ENCODE data around the gene RBM43.
"Not testable (repeated sequence)": the region's sequence is repeated elsewhere in the genome, so short reads cannot be mapped to it uniquely, and the experiment has no call there.

RBM43 gene

DNA sequence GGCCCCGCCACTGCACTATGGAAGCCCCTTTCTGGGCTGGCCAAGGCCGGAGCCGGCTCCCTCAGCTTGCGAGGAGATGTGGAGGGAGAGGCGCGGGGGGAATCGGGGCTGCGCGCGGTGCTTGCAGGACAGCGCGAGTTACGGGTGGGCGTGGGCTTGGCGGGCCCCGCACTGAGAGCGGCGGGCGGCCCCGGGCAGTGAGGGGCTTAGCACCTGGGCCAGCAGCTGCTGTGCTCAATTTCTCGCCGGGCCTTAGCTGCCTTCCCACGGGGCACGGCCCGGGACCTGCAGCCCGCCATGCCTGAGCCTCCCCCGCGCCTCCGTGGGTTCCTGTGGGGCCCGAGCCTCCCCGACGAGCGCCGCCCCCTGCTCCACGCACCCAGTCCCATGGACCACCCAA lies 34.3 kb upstream of the RBM43 start:
- DNase-seq; H3K4me3 ChIP-seq (ENCODE audit: low read depth, low read length): not testable (repeated sequence)
- WGBS (ENCODE audit: extremely low coverage, insufficient coverage, insufficient read length): no CpG with 5 or more reads among the region's 35 CpGs

DNA sequence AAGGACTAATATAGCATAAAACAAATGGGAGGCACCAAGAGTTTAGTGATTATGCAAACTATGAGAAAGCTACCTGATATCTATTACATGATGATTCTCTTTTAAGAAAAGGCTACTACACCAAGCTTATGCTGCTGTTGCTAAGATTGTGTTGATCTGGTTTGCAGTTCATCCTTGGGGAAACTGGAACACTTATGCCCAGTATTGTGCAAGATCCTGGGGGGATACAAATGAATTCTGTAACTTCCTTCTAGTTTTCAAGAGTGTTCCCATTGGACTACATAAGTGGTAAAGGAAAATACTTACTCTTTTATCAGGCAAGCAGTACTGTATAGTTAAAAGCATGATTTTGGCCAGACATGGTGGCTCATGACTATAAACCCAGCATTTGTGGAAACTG lies 30.9 kb upstream of the RBM43 start:
- Histone ChIP-seq H2BK120ac (ENCODE audit: insufficient read depth, low read length, poor library complexity) (no peak overlapping the region), H3K9me3 (ENCODE audit: insufficient read depth, low read depth, low read length) (no peaks in the 10 kb centered on the region), H3K79me2 (ENCODE audit: control insufficient read depth, insufficient read depth, low read length, poor library complexity) (peaks cover 4% of the 10 kb centered on the region), H3K9ac (ENCODE audit: low read length) (no peak overlapping the region), H3K27me3 (ENCODE audit: insufficient read depth, low read length) (no peaks in the 10 kb centered on the region), H2BK12ac (ENCODE audit: low read length) (no peak overlapping the region), H3K79me1 (ENCODE audit: low read length) (peaks cover 5% of the 10 kb centered on the region), H4K8ac (ENCODE audit: low read depth, low read length) (no peak overlapping the region), H3K23ac (ENCODE audit: low read length) (no peak overlapping the region), H4K12ac (ENCODE audit: low read depth, low read length) (no peak overlapping the region), H3K36me3 (ENCODE audit: control insufficient read depth in 1 of 2, insufficient read depth in 2 of 2, low read length in 2 of 2) (no peaks in the 10 kb centered on the region), H2AFZ (ENCODE audit: insufficient read depth, low read length, poor library complexity) (no peak overlapping the region), H2AK5ac (ENCODE audit: low read length) (no peak overlapping the region), H3K4ac (ENCODE audit: low read depth, low read length) (no peak overlapping the region), H3K18ac (ENCODE audit: low read length) (no peak overlapping the region), H2BK5ac (ENCODE audit: low read depth, low read length, poor library complexity) (no peak overlapping the region), H3K4me2 (ENCODE audit: low read length) (no peak overlapping the region), H3K27ac (ENCODE audit: low read depth, low read length) (no peak overlapping the region), H3K4me3 (ENCODE audit: low read depth, low read length) (no peak overlapping the region), H4K91ac (ENCODE audit: low read depth, low read length) (no peak overlapping the region), H3K14ac (ENCODE audit: low read length) (no peak overlapping the region), H3K4me1 (ENCODE audit: control insufficient read depth in 1 of 2, insufficient read depth in 2 of 2, low read length in 2 of 2) (no peaks in the 10 kb centered on the region)
- DNase-seq: no peak

More for the DNA sequence above, 34.3 kb upstream of the RBM43 start:
- H3K79me1 ChIP-seq (ENCODE audit: low read length); H4K91ac ChIP-seq (ENCODE audit: low read depth, low read length); H3K18ac ChIP-seq (ENCODE audit: low read length); H3K27ac ChIP-seq (ENCODE audit: low read depth, low read length); H3K14ac ChIP-seq (ENCODE audit: low read length); H3K9ac ChIP-seq (ENCODE audit: low read length); H3K79me2 ChIP-seq (ENCODE audit: control insufficient read depth, insufficient read depth, low read length, poor library complexity); H2BK5ac ChIP-seq (ENCODE audit: low read depth, low read length, poor library complexity); H4K8ac ChIP-seq (ENCODE audit: low read depth, low read length); H3K23ac ChIP-seq (ENCODE audit: low read length); H2BK120ac ChIP-seq (ENCODE audit: insufficient read depth, low read length, poor library complexity); H2AFZ ChIP-seq (ENCODE audit: insufficient read depth, low read length, poor library complexity); H3K27me3 ChIP-seq (ENCODE audit: insufficient read depth, low read length); H3K36me3 ChIP-seq (ENCODE audit: control insufficient read depth in 1 of 2, insufficient read depth in 2 of 2, low read length in 2 of 2); H2AK5ac ChIP-seq (ENCODE audit: low read length); H3K4me1 ChIP-seq (ENCODE audit: control insufficient read depth in 1 of 2, insufficient read depth in 2 of 2, low read length in 2 of 2); H2BK12ac ChIP-seq (ENCODE audit: low read length); H4K12ac ChIP-seq (ENCODE audit: low read depth, low read length); H3K4ac ChIP-seq (ENCODE audit: low read depth, low read length); H3K4me2 ChIP-seq (ENCODE audit: low read length); H3K9me3 ChIP-seq (ENCODE audit: insufficient read depth, low read depth, low read length): not testable (repeated sequence)

DNA sequence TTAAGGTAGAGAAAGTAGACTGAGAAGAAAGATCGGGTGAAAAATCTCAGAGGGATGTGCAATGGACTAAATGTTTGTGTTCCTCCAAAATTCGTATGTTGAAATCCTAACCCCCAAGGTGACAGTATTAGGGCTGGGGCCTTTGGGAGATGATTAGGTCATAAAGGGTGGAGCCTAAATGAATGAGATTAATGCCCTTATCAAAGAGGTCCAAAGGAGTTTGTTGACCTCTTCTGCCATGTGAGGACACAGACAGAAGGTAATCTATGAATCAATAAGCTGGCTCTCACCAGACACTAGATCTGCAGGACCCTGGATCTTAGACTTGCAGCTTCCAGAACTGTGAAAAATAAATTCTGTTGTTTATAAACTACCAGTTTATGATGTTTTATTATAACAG lies 30.5 kb upstream of the RBM43 start:
- H2AFZ ChIP-seq (ENCODE audit: insufficient read depth, low read length, poor library complexity): no peak overlapping the region
- H3K4me1 ChIP-seq (ENCODE audit: control insufficient read depth in 1 of 2, insufficient read depth in 2 of 2, low read length in 2 of 2): no peaks in the 10 kb centered on the region
- no peak overlapping the region for H3K4ac ChIP-seq (ENCODE audit: low read depth, low read length)
- no peak overlapping the region for H2BK120ac ChIP-seq (ENCODE audit: insufficient read depth, low read length, poor library complexity)
- no peak overlapping the region for H3K23ac ChIP-seq (ENCODE audit: low read length)
- no peak overlapping the region for H4K8ac ChIP-seq (ENCODE audit: low read depth, low read length)
- no CpG with 5 or more reads among the region's 2 CpGs for WGBS (ENCODE audit: extremely low coverage, insufficient coverage, insufficient read length)
- H3K14ac ChIP-seq (ENCODE audit: low read length): no peak overlapping the region
- H2AK5ac ChIP-seq (ENCODE audit: low read length): no peak overlapping the region
- H3K4me3 ChIP-seq (ENCODE audit: low read depth, low read length): no peak overlapping the region
- H3K27me3 ChIP-seq (ENCODE audit: insufficient read depth, low read length): no peaks in the 10 kb centered on the region
- DNase-seq: no peak
- no peak overlapping the region for H4K91ac ChIP-seq (ENCODE audit: low read depth, low read length)
- peaks cover 4% of the 10 kb centered on the region for H3K79me2 ChIP-seq (ENCODE audit: control insufficient read depth, insufficient read depth, low read length, poor library complexity)
- H3K18ac ChIP-seq (ENCODE audit: low read length): no peak overlapping the region
- peaks cover 5% of the 10 kb centered on the region for H3K79me1 ChIP-seq (ENCODE audit: low read length)
- no peaks in the 10 kb centered on the region for H3K9me3 ChIP-seq (ENCODE audit: insufficient read depth, low read depth, low read length)
- H2BK12ac ChIP-seq (ENCODE audit: low read length): no peak overlapping the region
- no peak overlapping the region for H3K4me2 ChIP-seq (ENCODE audit: low read length)
- H2BK5ac ChIP-seq (ENCODE audit: low read depth, low read length, poor library complexity): no peak overlapping the region
- H4K12ac ChIP-seq (ENCODE audit: low read depth, low read length): no peak overlapping the region
- no peaks in the 10 kb centered on the region for H3K36me3 ChIP-seq (ENCODE audit: control insufficient read depth in 1 of 2, insufficient read depth in 2 of 2, low read length in 2 of 2)
- no peak overlapping the region for H3K9ac ChIP-seq (ENCODE audit: low read length)
- H3K27ac ChIP-seq (ENCODE audit: low read depth, low read length): no peak overlapping the region

DNA sequence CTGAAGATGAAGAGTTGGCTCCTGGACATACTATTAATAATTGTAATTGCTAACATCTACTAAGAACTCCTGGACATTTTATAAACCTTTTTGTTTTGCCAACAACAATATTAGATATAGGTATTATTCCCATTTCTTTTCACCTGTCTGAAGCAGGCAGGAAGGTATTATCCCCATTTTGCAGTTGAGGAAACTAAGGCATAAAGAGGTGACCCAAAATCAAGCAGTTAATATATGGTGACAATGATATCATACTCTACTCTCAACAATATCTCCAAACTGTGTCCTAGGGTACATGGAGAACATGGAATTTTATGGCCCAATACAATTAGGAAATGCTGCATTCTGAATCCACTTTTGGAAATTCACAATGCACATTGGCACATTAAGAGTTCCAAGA lies 29.6 kb upstream of the RBM43 start:
- no peak overlapping the region for H3K27ac ChIP-seq (ENCODE audit: low read depth, low read length)
- no peak overlapping the region for H4K8ac ChIP-seq (ENCODE audit: low read depth, low read length)
- H3K4ac ChIP-seq (ENCODE audit: low read depth, low read length): no peak overlapping the region
- no peaks in the 10 kb centered on the region for H3K36me3 ChIP-seq (ENCODE audit: control insufficient read depth in 1 of 2, insufficient read depth in 2 of 2, low read length in 2 of 2)
- no peak overlapping the region for H2BK12ac ChIP-seq (ENCODE audit: low read length)
- no peak overlapping the region for H2BK5ac ChIP-seq (ENCODE audit: low read depth, low read length, poor library complexity)
- no peak overlapping the region for H3K4me2 ChIP-seq (ENCODE audit: low read length)
- no peak overlapping the region for H2AK5ac ChIP-seq (ENCODE audit: low read length)
- H3K79me1 ChIP-seq (ENCODE audit: low read length): peaks cover 5% of the 10 kb centered on the region
- H3K9me3 ChIP-seq (ENCODE audit: insufficient read depth, low read depth, low read length): no peaks in the 10 kb centered on the region
- H3K27me3 ChIP-seq (ENCODE audit: insufficient read depth, low read length): no peaks in the 10 kb centered on the region
- no peaks in the 10 kb centered on the region for H3K4me1 ChIP-seq (ENCODE audit: control insufficient read depth in 1 of 2, insufficient read depth in 2 of 2, low read length in 2 of 2)
- H3K14ac ChIP-seq (ENCODE audit: low read length): no peak overlapping the region
- no peak overlapping the region for H3K9ac ChIP-seq (ENCODE audit: low read length)
- H2BK120ac ChIP-seq (ENCODE audit: insufficient read depth, low read length, poor library complexity): no peak overlapping the region
- H3K18ac ChIP-seq (ENCODE audit: low read length): no peak overlapping the region
- H2AFZ ChIP-seq (ENCODE audit: insufficient read depth, low read length, poor library complexity): no peak overlapping the region
- H3K23ac ChIP-seq (ENCODE audit: low read length): no peak overlapping the region
- no peak overlapping the region for H3K4me3 ChIP-seq (ENCODE audit: low read depth, low read length)
- H3K79me2 ChIP-seq (ENCODE audit: control insufficient read depth, insufficient read depth, low read length, poor library complexity): peaks cover 4% of the 10 kb centered on the region
- no peak overlapping the region for H4K12ac ChIP-seq (ENCODE audit: low read depth, low read length)
- no peak for DNase-seq
- no peak overlapping the region for H4K91ac ChIP-seq (ENCODE audit: low read depth, low read length)

Data from trophoblast cell (in vitro differentiated cells and primary cell).